ENCODE results near the gene ASZ1.

The ASZ1 gene

GRCh38 chr7:117412946-117413559 lies 14.2 kb downstream of the ASZ1 start:
- no peak for FAIRE-seq
- DNase-seq (ENCODE audit: insufficient read length, low spot score): no peak
- TF ChIP-seq POLR2A (IDR thresholded peaks at IDR 0.05; ENCODE audit: low read depth, low read length): no peak

- no peak for FAIRE-seq
- TF ChIP-seq POLR2A (IDR thresholded peaks at IDR 0.05; ENCODE audit: low read depth, low read length): no peak
These were observed 14.9 kb downstream of the ASZ1 start for GRCh38 chr7:117412390-117412789.

GRCh38 chr7:117411539-117411938 lies 15.8 kb downstream of the ASZ1 start:
- TF ChIP-seq POLR2A (IDR thresholded peaks at IDR 0.05; ENCODE audit: low read depth, low read length): no peak
- DNase-seq (ENCODE audit: insufficient read length, low spot score) (no peak), FAIRE-seq (no peak)

More at GRCh38 chr7:117412390-117412789, 14.9 kb downstream of the ASZ1 start:
- no peak for DNase-seq (ENCODE audit: insufficient read length, low spot score)

DNA sequence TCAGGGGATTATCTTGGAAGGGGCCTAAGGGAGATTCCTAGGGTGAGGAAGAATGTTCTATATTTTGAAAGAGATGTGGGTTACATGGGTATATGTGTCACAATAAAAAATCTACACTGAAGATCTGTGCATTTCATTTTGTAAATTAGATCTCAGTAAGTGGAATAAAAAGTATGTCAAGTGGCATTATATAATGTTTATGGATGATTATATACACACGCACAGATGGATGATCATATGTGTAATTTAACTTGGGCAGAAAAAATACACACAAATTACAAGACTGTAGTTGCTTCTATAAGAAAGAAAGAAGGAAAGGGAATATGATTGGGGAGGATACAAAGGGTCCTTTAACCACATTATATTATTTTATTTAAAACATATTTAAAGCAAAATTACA lies 18.5 kb downstream of the ASZ1 start:
- FAIRE-seq: no peak
- no peak for DNase-seq (ENCODE audit: insufficient read length, low spot score)
- no peak for TF ChIP-seq POLR2A (IDR thresholded peaks at IDR 0.05; ENCODE audit: low read depth, low read length)

DNA sequence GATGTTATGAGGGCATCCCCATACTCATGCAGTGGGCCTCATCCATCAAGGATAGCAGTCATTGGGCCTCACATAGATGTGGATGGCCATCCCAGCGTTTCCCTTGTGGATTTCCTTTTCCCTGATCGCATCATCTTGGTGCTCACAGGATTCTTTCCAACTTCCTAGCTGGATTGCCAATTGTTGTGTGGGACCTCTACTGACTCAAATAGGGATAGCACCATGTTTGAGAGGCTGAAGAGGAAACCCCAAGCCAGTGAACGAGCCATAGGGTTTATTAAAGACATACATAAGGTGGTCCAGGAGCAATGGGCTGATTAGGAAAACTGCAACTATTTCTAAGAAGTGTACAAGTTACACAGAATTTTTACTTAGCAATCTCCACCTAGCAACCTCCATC lies 21.8 kb downstream of the ASZ1 start:
- TF ChIP-seq POLR2A (IDR thresholded peaks at IDR 0.05; ENCODE audit: low read depth, low read length): no peak
- no peak for FAIRE-seq
- DNase-seq (ENCODE audit: insufficient read length, low spot score): no peak

DNA sequence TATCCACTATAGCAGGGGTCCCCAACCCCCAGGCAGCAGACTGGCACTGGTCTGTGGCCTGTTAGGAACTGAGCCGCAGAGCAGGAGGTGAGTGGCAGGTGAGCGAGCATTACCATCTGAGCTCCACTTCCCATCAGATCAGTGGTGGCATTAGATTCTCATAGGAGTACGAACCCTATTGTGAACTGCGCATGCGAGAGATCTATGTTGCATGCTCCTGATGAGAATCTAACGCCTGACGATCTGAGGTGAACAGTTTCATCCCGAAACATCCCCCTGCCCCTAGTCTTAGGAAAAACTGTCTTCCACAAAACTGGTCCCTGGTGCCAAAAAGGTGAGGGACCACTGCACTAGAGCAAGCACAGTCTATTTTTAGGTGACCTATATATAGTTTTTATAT lies 23.6 kb downstream of the ASZ1 start:
- FAIRE-seq (no peak), DNase-seq (ENCODE audit: insufficient read length, low spot score) (no peak)
- no peak for TF ChIP-seq POLR2A (IDR thresholded peaks at IDR 0.05; ENCODE audit: low read depth, low read length)

- DNase-seq (ENCODE audit: insufficient read length, low spot score) (no peak), FAIRE-seq (no peak)
- TF ChIP-seq POLR2A (IDR thresholded peaks at IDR 0.05; ENCODE audit: low read depth, low read length): no peak
These were observed 25.2 kb downstream of the ASZ1 start for GRCh38 chr7:117402109-117402508.

DNA sequence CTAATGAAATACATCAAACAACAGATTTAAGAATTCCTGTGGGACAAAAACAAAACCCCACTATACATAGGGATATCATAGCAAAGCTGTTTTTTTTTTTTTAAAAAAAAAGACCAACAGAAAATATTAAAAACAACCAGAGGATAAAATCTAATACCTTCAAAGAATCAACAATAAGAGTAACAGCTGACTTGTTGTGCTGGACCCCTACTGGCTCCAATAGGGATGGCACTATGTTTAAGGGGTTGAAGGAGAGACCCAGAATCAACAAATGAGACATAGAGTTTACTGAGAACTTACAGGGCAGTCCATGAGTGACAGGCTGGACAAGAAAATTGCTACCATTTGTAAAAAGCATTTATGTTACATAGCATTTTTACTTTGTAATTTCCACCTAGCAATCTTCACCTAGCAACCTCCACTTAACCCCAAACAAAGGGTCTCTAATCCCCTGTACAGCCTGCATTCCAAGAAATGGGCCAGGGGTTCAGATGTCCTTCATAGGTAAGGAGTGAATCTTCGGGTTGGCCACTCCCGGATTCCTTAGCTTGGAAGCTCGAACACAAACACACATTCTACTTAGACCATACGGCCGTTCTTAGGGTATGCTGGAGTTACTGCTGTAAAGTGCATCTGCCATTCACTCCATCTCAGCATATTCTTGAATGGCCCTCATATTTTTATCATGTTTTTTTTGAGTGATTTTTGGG lies 25.8 kb downstream of the ASZ1 start:
- TF ChIP-seq POLR2A (IDR thresholded peaks at IDR 0.05; ENCODE audit: low read depth, low read length): no peak
- peak; percentile 5 for DNase-seq (ENCODE audit: insufficient read length, low spot score)
- FAIRE-seq: no peak

DNA sequence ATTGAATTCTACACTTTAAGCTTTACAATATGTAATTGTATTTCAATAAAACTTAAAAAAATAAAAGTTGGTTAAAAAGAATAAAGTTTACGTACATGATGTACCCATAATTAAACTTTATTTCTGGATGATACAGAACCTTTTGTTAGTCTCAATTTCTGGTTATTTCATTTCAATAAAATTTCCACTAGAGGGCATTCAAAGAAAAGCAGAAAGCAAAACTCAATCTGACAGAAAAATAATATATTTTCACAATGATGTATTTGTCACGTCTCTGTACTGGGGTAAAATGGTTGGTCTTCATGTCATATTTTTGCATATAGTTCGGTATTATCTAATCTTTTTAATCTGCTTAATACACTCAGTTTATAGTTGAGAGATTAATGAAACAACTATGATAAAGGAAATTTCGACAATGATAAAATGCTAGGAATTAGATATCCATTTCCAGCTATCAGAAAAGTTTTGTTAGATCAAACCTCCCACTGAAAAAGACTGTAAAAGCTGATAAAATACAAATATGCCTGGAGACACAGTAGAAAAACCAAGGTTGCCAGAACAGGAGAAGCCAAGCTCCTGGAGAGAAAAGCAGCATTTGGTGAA lies 27.4 kb downstream of the ASZ1 start:
- no peak for FAIRE-seq
- no peak for DNase-seq (ENCODE audit: insufficient read length, low spot score)
- TF ChIP-seq POLR2A (IDR thresholded peaks at IDR 0.05; ENCODE audit: low read depth, low read length): no peak

GRCh38 chr7:117395743-117396142 lies 31.6 kb downstream of the ASZ1 start:
- FAIRE-seq (no peak), DNase-seq (ENCODE audit: insufficient read length, low spot score) (no peak)
- TF ChIP-seq POLR2A (IDR thresholded peaks at IDR 0.05; ENCODE audit: low read depth, low read length): no peak

- no peak for DNase-seq (ENCODE audit: insufficient read length, low spot score)
- no peak for TF ChIP-seq POLR2A (IDR thresholded peaks at IDR 0.05; ENCODE audit: low read depth, low read length)
- FAIRE-seq: no peak
These were observed 33.5 kb downstream of the ASZ1 start for GRCh38 chr7:117393781-117394180.

GRCh38 chr7:117389871-117390270 lies 37.4 kb downstream of the ASZ1 start:
- TF ChIP-seq POLR2A (IDR thresholded peaks at IDR 0.05; ENCODE audit: low read depth, low read length): no peak
- DNase-seq (ENCODE audit: insufficient read length, low spot score) (no peak), FAIRE-seq (no peak)

GRCh38 chr7:117386110-117386706 lies 41.1 kb downstream of the ASZ1 start:
- TF ChIP-seq POLR2A (IDR thresholded peaks at IDR 0.05; ENCODE audit: low read depth, low read length): no peak
- DNase-seq (ENCODE audit: insufficient read length, low spot score): no peak

DNA sequence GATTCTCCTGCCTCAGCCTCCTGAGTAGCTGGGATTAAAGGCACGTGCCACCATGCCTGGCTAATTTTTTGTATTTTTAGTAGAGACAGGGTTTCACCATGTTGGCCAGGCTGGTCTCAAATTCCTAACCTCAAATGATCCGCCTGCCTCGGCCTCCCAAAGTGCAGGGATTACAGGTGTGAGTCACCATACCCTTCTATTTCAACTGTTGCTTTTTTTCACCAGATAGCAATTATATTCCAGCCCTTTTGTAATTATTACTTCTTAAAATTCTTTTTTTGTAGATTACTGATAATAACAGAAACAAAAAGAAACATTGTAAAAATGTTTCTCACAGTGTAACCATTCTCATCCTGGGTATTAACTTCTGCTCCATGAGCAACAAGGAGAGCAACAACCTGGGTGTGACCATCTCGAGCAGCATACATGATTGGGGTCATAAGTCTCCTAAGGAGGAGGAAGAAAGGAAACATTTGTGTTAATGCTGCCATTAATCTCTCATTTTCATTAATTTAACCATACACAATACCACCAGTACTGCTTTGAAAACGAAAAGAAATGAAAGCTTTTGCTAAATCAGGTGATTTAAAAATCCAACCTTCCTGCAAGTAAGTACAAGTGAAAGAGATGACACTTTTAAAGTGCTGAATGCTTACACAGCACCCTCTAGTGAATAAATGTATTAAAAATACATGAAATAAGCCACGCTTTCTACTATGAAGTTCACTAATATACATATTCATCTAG lies 41.8 kb downstream of the ASZ1 start:
- FAIRE-seq: peak; percentile 6
- DNase-seq (ENCODE audit: insufficient read length, low spot score): no peak
- TF ChIP-seq POLR2A (IDR thresholded peaks at IDR 0.05; ENCODE audit: low read depth, low read length): no peak

More at GRCh38 chr7:117386110-117386706, 41.1 kb downstream of the ASZ1 start:
- no peak for FAIRE-seq
